IMR-90 (cell line): Measurements from ENCODE around the gene RAI2. TPM values are rescaled to one million over a fixed set of nuclear protein-coding genes. Genes with fewer than 3 reads are reported as not detected.

Experiments used
- ATAC-seq: fragments of 200-7000 bp; cut with Tn5 transposase; 2 replicates; pipeline ENCODE4 v1.9.1; 2020; ENCODE audit warnings: low read depth, mild to moderate bottlenecking, moderate library complexity
- BruUV-seq: library from RNA; stranded (reverse); fragments of 400-500 nt; replicated peaks from 2 replicates; lab custom pipeline; 2021; lab: Mats Ljungman, UMichigan
- CTCF ChIA-PET: fragments of 300-600 bp; formaldehyde crosslinking; extraction: SDS; loops from one replicate; lab custom pipeline; 2021; ENCODE audit warnings: antibody characterized with exemption; lab: Yijun Ruan, JAX
- POLR2A ChIA-PET: fragments of 300-600 bp; sonication (Branson Sonifier 250); formaldehyde crosslinking; loops from one replicate; lab custom pipeline; 2022; ENCODE audit warnings: antibody characterized with exemption; ENCODE audit not compliant: unreplicated experiment; lab: Charles Lee
- DNase-seq: peaks from one replicate; pipeline ENCODE4 v3.0.0; 2013
- H2AFZ ChIP-seq: replicated peaks from 2 replicates; pipeline ENCODE3; 2013; ENCODE audit warnings: low read length, mild to moderate bottlenecking; ENCODE audit not compliant: poor library complexity
- H2AK5ac ChIP-seq: 2 replicates; pipeline ENCODE4 v1.6.1; 2013; ENCODE audit warnings: low read depth, low read length, inconsistent platforms
- H2AK9ac ChIP-seq: replicated peaks from 2 replicates; pipeline ENCODE3; 2013; ENCODE audit warnings: mild to moderate bottlenecking, low read depth, low read length, moderate library complexity; ENCODE audit not compliant: poor library complexity
- H2BK120ac ChIP-seq: 2 replicates; pipeline ENCODE4 v1.6.1; 2013; ENCODE audit warnings: low read depth, low read length, inconsistent platforms
- H2BK15ac ChIP-seq: 3 replicates; pipeline ENCODE4 v1.6.1; 2013; ENCODE audit warnings: low read depth, low read length, inconsistent platforms
- H2BK20ac ChIP-seq: 2 replicates; pipeline ENCODE4 v1.6.1; 2013; ENCODE audit warnings: low read depth, mild to moderate bottlenecking, inconsistent platforms, low read length, moderate library complexity
- H2BK5ac ChIP-seq: 2 replicates; pipeline ENCODE4 v1.6.1; 2013; ENCODE audit warnings: mild to moderate bottlenecking, low read depth, low read length, inconsistent platforms; ENCODE audit not compliant: poor library complexity, severe bottlenecking
- H3K14ac ChIP-seq: replicated peaks from 2 replicates; pipeline ENCODE4 v1.6.1; 2013; ENCODE audit warnings: low read depth, low read length, inconsistent platforms
- H3K18ac ChIP-seq: 2 replicates; pipeline ENCODE4 v1.6.1; 2013; ENCODE audit warnings: low read depth, low read length, control low read depth
- H3K23ac ChIP-seq: 2 replicates; pipeline ENCODE4 v1.6.1; 2013; ENCODE audit warnings: low read depth, low read length, inconsistent platforms
- H3K27ac ChIP-seq: 2 replicates; pipeline ENCODE4 v1.5.1; 2013; ENCODE audit warnings: mild to moderate bottlenecking, control low read depth, low read length; ENCODE audit not compliant: insufficient read depth
- H3K27me3 ChIP-seq: 2 replicates; pipeline ENCODE4 v1.6.1; 2013; ENCODE audit warnings: low read length; ENCODE audit not compliant: control insufficient read depth, insufficient read depth
- H3K36me3 ChIP-seq: 2 replicates; pipeline ENCODE4 v1.6.1; 2013; ENCODE audit warnings: low read length, mixed read lengths; ENCODE audit not compliant: control insufficient read depth, insufficient read depth
- H3K4ac ChIP-seq: 2 replicates; pipeline ENCODE4 v1.6.1; 2013; ENCODE audit warnings: low read depth, low read length, inconsistent platforms
- H3K4me1 ChIP-seq: 2 replicates; pipeline ENCODE4 v1.6.1; 2013; ENCODE audit warnings: low read length, mixed read lengths; ENCODE audit not compliant: control insufficient read depth, insufficient read depth
- H3K4me2 ChIP-seq: 2 replicates; pipeline ENCODE4 v1.6.1; 2013; ENCODE audit warnings: low read depth, mild to moderate bottlenecking, control low read depth, low read length, moderate library complexity
- H3K4me3 ChIP-seq: 2 replicates; pipeline ENCODE4 v1.5.1; 2013; ENCODE audit warnings: low read depth, mild to moderate bottlenecking, control low read depth, low read length, moderate library complexity; ENCODE audit not compliant: insufficient read depth
- H3K56ac ChIP-seq: 2 replicates; pipeline ENCODE4 v1.6.1; 2013; ENCODE audit warnings: low read length, inconsistent platforms; ENCODE audit not compliant: insufficient read depth; ENCODE audit errors: extremely low read depth
- H3K79me1 ChIP-seq, 2 experiments: 2 replicates each; pipeline ENCODE4 v1.6.1; 2013; ENCODE audit warnings: low read length in 2 of 2, inconsistent platforms in 1 of 2, low read depth in 1 of 2
- H3K9ac ChIP-seq: 2 replicates; pipeline ENCODE4 v1.6.1; 2013; ENCODE audit warnings: low read depth, low read length, control low read depth
- H3K9me1 ChIP-seq: 2 replicates; pipeline ENCODE4 v1.6.1; 2013; ENCODE audit warnings: low read length, inconsistent platforms; ENCODE audit not compliant: insufficient read depth
- H3K9me3 ChIP-seq: 2 replicates; pipeline ENCODE4 v1.6.1; 2013; ENCODE audit warnings: low read length; ENCODE audit not compliant: control insufficient read depth, insufficient read depth
- H4K20me1 ChIP-seq: 2 replicates; pipeline ENCODE4 v1.6.1; 2013; ENCODE audit warnings: low read length, inconsistent platforms; ENCODE audit not compliant: insufficient read depth
- H4K5ac ChIP-seq: 2 replicates; pipeline ENCODE4 v1.6.1; 2013; ENCODE audit warnings: mild to moderate bottlenecking, low read depth, low read length, control low read depth
- H4K8ac ChIP-seq, 2 experiments: 2 replicates each; pipeline ENCODE4 v1.6.1; 2013; ENCODE audit warnings: low read depth in 2 of 2, low read length in 2 of 2, control low read depth in 1 of 2, inconsistent platforms in 1 of 2
- H4K91ac ChIP-seq: 2 replicates; pipeline ENCODE4 v1.6.1; 2013; ENCODE audit warnings: low read depth, low read length, inconsistent platforms; ENCODE audit not compliant: insufficient read depth
- BHLHE40 ChIP-seq: fragments of 150-350 bp; IDR thresholded peaks from 2 replicates; pipeline ENCODE4 v1.6.1; 2016; ENCODE audit warnings: mild to moderate bottlenecking, low read depth, low read length
- CEBPB ChIP-seq: IDR thresholded peaks from 2 replicates; pipeline ENCODE4 v1.6.1; 2012; ENCODE audit warnings: low read depth, low read length, improper control_type of control experiment
- CHD1 ChIP-seq: IDR thresholded peaks from 2 replicates; pipeline ENCODE4 v1.6.1; 2012; ENCODE audit warnings: low read depth, low read length, improper control_type of control experiment
- CTCF ChIP-seq: conservative IDR thresholded peaks from 2 replicates; pipeline ENCODE4 v1.5.1; 2012; ENCODE audit warnings: mild to moderate bottlenecking, low read depth, low read length, improper control_type of control experiment
- ELK1 ChIP-seq: fragments of 150-350 bp; IDR thresholded peaks from 2 replicates; pipeline ENCODE4 v1.6.1; 2016; ENCODE audit warnings: low read depth, mild to moderate bottlenecking, low read length, moderate library complexity, borderline replicate concordance
- FOS ChIP-seq: fragments of 150-350 bp; IDR thresholded peaks from 2 replicates; pipeline ENCODE4 v1.6.1; 2016; ENCODE audit warnings: low read depth, low read length
- MAFK ChIP-seq: IDR thresholded peaks from 2 replicates; pipeline ENCODE4 v1.6.1; 2012; ENCODE audit warnings: low read depth, low read length, improper control_type of control experiment
- MAZ ChIP-seq: IDR thresholded peaks from 2 replicates; pipeline ENCODE4 v1.6.1; 2012; ENCODE audit warnings: low read depth, mild to moderate bottlenecking, low read length, improper control_type of control experiment, moderate library complexity, borderline replicate concordance
- MXI1 ChIP-seq: IDR thresholded peaks from 2 replicates; pipeline ENCODE4 v1.6.1; 2012; ENCODE audit warnings: low read depth, mild to moderate bottlenecking, low read length, moderate library complexity, borderline replicate concordance
- NFE2L2 ChIP-seq: fragments of 150-350 bp; IDR thresholded peaks from 2 replicates; pipeline ENCODE4 v1.6.1; 2016; ENCODE audit warnings: low read depth, mild to moderate bottlenecking, low read length
- POLR2A ChIP-seq: IDR thresholded peaks from 2 replicates; pipeline ENCODE4 v1.6.1; 2012; ENCODE audit warnings: mild to moderate bottlenecking, low read depth, low read length
- RAD21 ChIP-seq: IDR thresholded peaks from 2 replicates; pipeline ENCODE4 v1.6.1; 2012; ENCODE audit warnings: low read length, improper control_type of control experiment
- RCOR1 ChIP-seq: IDR thresholded peaks from 2 replicates; pipeline ENCODE4 v1.6.1; 2012; ENCODE audit warnings: mild to moderate bottlenecking, low read length, improper control_type of control experiment; ENCODE audit not compliant: insufficient replicate concordance
- RFX5 ChIP-seq: IDR thresholded peaks from 2 replicates; pipeline ENCODE4 v1.8.0; 2012; ENCODE audit warnings: low read depth, mild to moderate bottlenecking, low read length, moderate library complexity
- SMC3 ChIP-seq: fragments of 150-350 bp; IDR thresholded peaks from 2 replicates; pipeline ENCODE4 v1.6.1; 2016; ENCODE audit warnings: low read depth, mild to moderate bottlenecking, antibody characterized with exemption, low read length, moderate library complexity
- USF2 ChIP-seq: fragments of 150-350 bp; IDR thresholded peaks from 2 replicates; pipeline ENCODE4 v1.6.1; 2017; ENCODE audit warnings: mild to moderate bottlenecking, antibody characterized with exemption, low read length, low read depth
- WGBS, 2 experiments: methylation state at CpG; one replicate each; pipeline versions ENCODE4 v1.1.5 to v1.1.7; 2013; ENCODE audit warnings: missing lambda C conversion rate in 2 of 2; ENCODE audit not compliant: insufficient read length in 1 of 2; ENCODE audit errors: extremely low coverage in 2 of 2; 5-methylcytosine and 5-hydroxymethylcytosine counted together
- dilution Hi-C: fragments of 300-500 bp; cut with HindIII; formaldehyde crosslinking; loops from one replicate; pipeline ENCODE4 v1.14.3; 2018; ENCODE audit warnings: low sequenced_read_pairs; ENCODE audit not compliant: unreplicated experiment
- in situ Hi-C: fragments of 300-500 bp; cut with MboI; formaldehyde crosslinking; loops from 3 replicates; pipeline ENCODE4 v1.14.3; 2019; ENCODE audit warnings: low sequenced_read_pairs, inconsistent platforms, mixed read lengths
- intact Hi-C: fragments of 100-400 bp; cut with micrococcal nuclease; formaldehyde crosslinking; loops from 2 replicates; pipeline ENCODE4 v1.10.0; 2022
- polyA plus RNA-seq, 3 experiments: library from polyadenylated mRNA; depleted of rRNA; stranded (reverse); fragments of >200 nt; gene quantifications; 2 replicates each; pipeline ENCODE4 v1.2.3, GENCODE V29; 2012; ENCODE audit warnings: low replicate concordance in 1 of 3
- total RNA-seq: library from RNA; depleted of rRNA; stranded (reverse); fragments of >200 nt; gene quantifications from 2 replicates; pipeline ENCODE4 v1.2.3, GENCODE V29; 2012

RAI2 gene
- total and polyA plus RNA-seq, 2 of the 4 experiments (the other 2 are of a cell fraction), result 0.07 TPM; not detected in 1

GRCh38 chrX:17829566-17829965 lies 31.5 kb downstream of the RAI2 start:
- in situ Hi-C loops (no loop called here), intact Hi-C loops (no loop called here), dilution Hi-C loops (no loop called here)
- H2BK15ac ChIP-seq, result no peak overlapping the region
- no peak overlapping the region for H2AK5ac ChIP-seq
- no peaks in the 10 kb centered on the region for H3K4me1 ChIP-seq
- H3K9ac ChIP-seq, result no peak overlapping the region
- H3K79me1 ChIP-seq, result no peaks in the 10 kb centered on the region
- H3K14ac ChIP-seq, result no peak overlapping the region
- H2BK5ac ChIP-seq, result no peak overlapping the region
- no peak overlapping the region for H4K91ac ChIP-seq
- TF ChIP-seq POLR2A (no peak), CEBPB (no peak), MXI1 (no peak), RAD21 (no peak), BHLHE40 (no peak), NFE2L2 (no peak), USF2 (no peak), RCOR1 (no peak), FOS (no peak), CTCF (no peak), MAZ (no peak), CHD1 (no peak), RFX5 (no peak), MAFK (no peak), ELK1 (no peak), SMC3 (no peak)
- no peaks in the 10 kb centered on the region for H3K27me3 ChIP-seq
- no peaks in the 10 kb centered on the region for H3K9me3 ChIP-seq
- H3K36me3 ChIP-seq, result no peaks in the 10 kb centered on the region
- no peak overlapping the region for H2AFZ ChIP-seq
- no peak overlapping the region for H3K23ac ChIP-seq
- no peak overlapping the region for H3K18ac ChIP-seq
- no peak overlapping the region for H3K27ac ChIP-seq
- DNase-seq (no peak), ATAC-seq (no peak)
- no peak overlapping the region for H4K8ac ChIP-seq
- no peak overlapping the region for H3K4ac ChIP-seq
- H2AK9ac ChIP-seq, result no peak overlapping the region
- H4K5ac ChIP-seq, result no peak overlapping the region
- ChIA-PET POLR2A (no interaction called here), CTCF (no interaction called here)
- no peak overlapping the region for H3K56ac ChIP-seq
- BruUV-seq, result no TSS peak
- no peak overlapping the region for H2BK120ac ChIP-seq
- H2BK20ac ChIP-seq, result no peak overlapping the region
- no CpG with 5 or more reads among the region's 1 CpG for WGBS, 2 experiments
- H3K4me3 ChIP-seq, result no peak overlapping the region
- H4K20me1 ChIP-seq, result no peaks in the 10 kb centered on the region
- no peaks in the 10 kb centered on the region for H3K9me1 ChIP-seq
- H3K4me2 ChIP-seq, result no peak overlapping the region
